A549 treated with ZK216348 at 1 μM for 4 hours (cell line): Measurements from ENCODE around the gene RAB35. TPM values are rescaled to one million over a fixed set of nuclear protein-coding genes. Genes with fewer than 3 reads are reported as not detected.

Experiments
- total RNA-seq: library from RNA; stranded (reverse); fragments of 200-300 nt; extraction: Qiagen RNA extraction; gene quantifications from 5 replicates; pipeline ENCODE4 v1.2.3, GENCODE V29; 2022; ENCODE audit warnings: low read depth

The RAB35 gene
- 59.7 to 80.0 TPM (median 79.2 TPM) in 5 replicates for total RNA-seq

DNA sequence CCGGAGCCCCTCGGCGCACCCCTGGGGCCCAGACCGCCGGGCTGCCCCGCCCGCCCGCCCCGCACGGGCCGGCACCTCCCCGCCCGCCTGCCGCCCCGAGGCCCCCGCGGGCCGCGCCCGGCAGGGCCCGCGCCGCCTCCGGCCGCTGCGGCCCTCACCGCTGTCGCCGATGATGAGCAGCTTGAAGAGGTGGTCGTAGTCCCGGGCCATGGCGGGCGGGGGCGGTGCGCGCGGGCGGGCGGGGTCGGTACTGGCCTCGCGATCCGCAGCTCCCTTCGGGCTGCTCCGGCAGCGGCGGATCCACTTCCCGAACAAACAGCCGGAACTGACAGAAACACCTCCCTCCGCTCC lies at the start of gene RAB35:
Gene RAB35, minus strand, starts transcription at position 313 of the 351 bp plus-strand sequence. Its CDS starts 103 bp downstream, at position 210.

Other genes with a start within 250 kb of the RAB35 start
- gene CIT, start 239.4 kb downstream of the RAB35 start, total RNA-seq = 10.5 to 16.3 TPM (median 13.4 TPM) in 5 replicates
- 2.5 to 4.7 TPM (median 4.5 TPM) in 5 replicates for gene BICDL1, start 127.5 kb downstream of the RAB35 start, total RNA-seq
- gene GCN1, start 78.0 kb upstream of the RAB35 start, total RNA-seq = 35.4 to 61.7 TPM (median 60.1 TPM) in 5 replicates
- gene RPLP0, start 84.4 kb upstream of the RAB35 start, total RNA-seq = 3,146 to 3,508 TPM (median 3,402 TPM) in 5 replicates
- 155 to 226 TPM (median 194 TPM) in 5 replicates for gene PXN, start 149.0 kb upstream of the RAB35 start, total RNA-seq
- not detected in 5 replicates for gene RNU4-2, start 175.2 kb upstream of the RAB35 start, total RNA-seq
- gene RNU4-1, start 176.5 kb upstream of the RAB35 start, total RNA-seq = not detected in 5 replicates
- 0.66 to 1.6 TPM (median 0.98 TPM) in 5 replicates for gene SIRT4, start 185.6 kb upstream of the RAB35 start, total RNA-seq
- gene PLA2G1B, start 211.0 kb upstream of the RAB35 start, total RNA-seq = not detected in 5 replicates